ENCODE results near the gene SMPD2. TPM values are rescaled to one million over a fixed set of nuclear protein-coding genes. Genes with fewer than 3 reads are reported as not detected.

The SMPD2 gene
- total and polyA plus RNA-seq, 2 experiments from 2014 or later, result 5.6 to 10.9 TPM

- no peak for TF ChIP-seq NANOG (IDR thresholded peaks at IDR 0.05; ENCODE audit: borderline replicate concordance)
- TF ChIP-seq ZNF462 (CRISPR knock-in tag; IDR thresholded peaks at IDR 0.05), result no peak
- no peak for TF ChIP-seq EZH2phosphoT487 (IDR thresholded peaks at IDR 0.05; ENCODE audit: unreplicated experiment)
- TF ChIP-seq STAT1 (IDR thresholded peaks at IDR 0.05; ENCODE audit: unreplicated experiment), result no peak
- TF ChIP-seq ETS1 (IDR thresholded peaks at IDR 0.05), result no peak
- no peak for TF ChIP-seq ZNF331 (CRISPR knock-in tag; IDR thresholded peaks at IDR 0.05; ENCODE audit: low read depth)
- no peak for TF ChIP-seq JUNB (IDR thresholded peaks at IDR 0.05; ENCODE audit: unreplicated experiment)
- TF ChIP-seq CREB1 (CRISPR knock-in tag; IDR thresholded peaks at IDR 0.05; ENCODE audit: low read depth), result no peak
- no peaks in the 10 kb centered on the region for H3K9me3 Mint-ChIP-seq
- no peaks in the 10 kb centered on the region for H3K9me2 ChIP-seq (ENCODE audit: insufficient read depth)
- peaks cover 10% of the 10 kb centered on the region for H3K4me1 ChIP-seq (ENCODE audit: insufficient read depth)
- no peak overlapping the region for H2AFZ ChIP-seq
- DNase-seq (ENCODE audit: low spot score), result no peak
- 0 out of 2 replicates have a peak, but pooled peaks cover 2% of the 10 kb centered on the region for H3F3A ChIP-seq (replicated peaks; ENCODE audit: low read depth)
- H3K4me3 Mint-ChIP-seq, result no peak overlapping the region
- no peak overlapping the region for H3K4me3 ChIP-seq
- no peak for ATAC-seq
- H3K36me3 Mint-ChIP-seq (ENCODE audit: low read depth), result peaks cover 4% of the 10 kb centered on the region
- peaks cover 22% of the 10 kb centered on the region for H3K27me3 Mint-ChIP-seq (ENCODE audit: insufficient read depth, low read depth, poor library complexity)
- no peaks in the 10 kb centered on the region for H3K79me2 ChIP-seq (replicated peaks; ENCODE audit: insufficient read depth)
- peaks cover 17% of the 10 kb centered on the region for H3K4me1 Mint-ChIP-seq
- H3K4me2 ChIP-seq, result no peak overlapping the region
- H3K27ac ChIP-seq (ENCODE audit: low read depth), result no peak overlapping the region
- peaks cover 4% of the 10 kb centered on the region for H4K20me1 ChIP-seq (replicated peaks; ENCODE audit: insufficient read depth)
- no peaks in the 10 kb centered on the region; the same call in 1 of the 2 replicates for H3K27me3 ChIP-seq (ENCODE audit: insufficient read depth)
- H3K36me3 ChIP-seq (ENCODE audit: insufficient read depth), result no peaks in the 10 kb centered on the region
- no peak overlapping the region for H3K27ac Mint-ChIP-seq
Observed at GRCh38 chr6:109451376-109451775, 10.9 kb downstream of the SMPD2 start.

Data from GM23338 (cell line).